GM12891 (cell line): ENCODE data around the gene DNAH12.

ENCODE experiments used
- POLR2AphosphoS5 ChIP-seq: IDR thresholded peaks from 2 replicates; pipeline ENCODE4 v1.6.1; 2011; ENCODE audit warnings: low read depth, low read length, control low read depth
- TAF1 ChIP-seq: IDR thresholded peaks from 2 replicates; pipeline ENCODE4 v1.6.1; 2011; ENCODE audit warnings: low read depth, low read length, control low read depth

GRCh38 chr3:57261119-57261518, 283.0 kb downstream of the DNAH12 start:
- TF ChIP-seq TAF1 (no peak), POLR2AphosphoS5 (no peak)
